SK-N-SH treated with all-trans-retinoic acid at 6 μM for 48 hours (cell line): ENCODE measurements around the gene TUBA4A.

ENCODE experiments used
- ATAC-seq: fragments of 200-7000 bp; cut with Tn5 transposase; 3 replicates; pipeline ENCODE4 v1.9.1; 2020; ENCODE audit warnings: mild to moderate bottlenecking, moderate library complexity
- ARNTL ChIP-seq: fragments of 450-650 bp; formaldehyde crosslinking; IDR thresholded peaks from 2 replicates; pipeline ENCODE4 v1.5.0; 2020; ENCODE audit warnings: low read depth, mild to moderate bottlenecking, moderate library complexity, borderline replicate concordance
- BACH2 ChIP-seq: fragments of 250-450 bp; sonication (Bioruptor Pico); IDR thresholded peaks from 2 replicates; pipeline ENCODE4 v1.9.0; 2021; ENCODE audit warnings: mild to moderate bottlenecking, borderline replicate concordance
- CSDC2 ChIP-seq: fragments of 250-450 bp; sonication (Bioruptor Pico); IDR thresholded peaks from 2 replicates; pipeline ENCODE4 v1.5.0; 2020; ENCODE audit warnings: mild to moderate bottlenecking, moderate library complexity
- ESRRG ChIP-seq: fragments of 250-450 bp; sonication (Bioruptor Pico); IDR thresholded peaks from 2 replicates; pipeline ENCODE4 v1.6.1; 2021; ENCODE audit warnings: mild to moderate bottlenecking
- ISL1 ChIP-seq: fragments of 250-450 bp; sonication (Bioruptor Pico); IDR thresholded peaks from 2 replicates; pipeline ENCODE4 v2.1.2; 2022; ENCODE audit warnings: mild to moderate bottlenecking, moderate library complexity
- OSR1 ChIP-seq: fragments of 250-450 bp; sonication (Bioruptor Pico); IDR thresholded peaks from 2 replicates; pipeline ENCODE4 v1.8.0; 2022; ENCODE audit warnings: moderate library complexity, mild to moderate bottlenecking, inconsistent platforms
- PPARA ChIP-seq: fragments of 250-450 bp; sonication (Bioruptor Pico); IDR thresholded peaks from 2 replicates; pipeline ENCODE4 v1.5.0; 2020; ENCODE audit warnings: mild to moderate bottlenecking, borderline replicate concordance
- RARB ChIP-seq: fragments of 250-450 bp; sonication (Bioruptor Pico); IDR thresholded peaks from 2 replicates; pipeline ENCODE4 v1.8.0; 2021; ENCODE audit warnings: mild to moderate bottlenecking, moderate library complexity
- SNAI2 ChIP-seq: fragments of 250-450 bp; sonication (Bioruptor Pico); IDR thresholded peaks from 2 replicates; pipeline ENCODE4 v1.5.0; 2020; ENCODE audit warnings: mild to moderate bottlenecking, moderate library complexity
- TOX ChIP-seq: fragments of 250-450 bp; sonication (Bioruptor Pico); IDR thresholded peaks from 2 replicates; pipeline ENCODE4 v1.8.0; 2021; ENCODE audit warnings: mild to moderate bottlenecking, moderate library complexity, borderline replicate concordance
- ZC3H10 ChIP-seq: fragments of 250-450 bp; sonication (Bioruptor Pico); IDR thresholded peaks from 2 replicates; pipeline ENCODE4 v1.5.1; 2021; ENCODE audit warnings: mild to moderate bottlenecking, moderate library complexity
- ZFP3 ChIP-seq: fragments of 250-450 bp; sonication (Bioruptor Pico); IDR thresholded peaks from 2 replicates; pipeline ENCODE4 v1.5.0; 2020; ENCODE audit warnings: mild to moderate bottlenecking, moderate library complexity
- ZFP30 ChIP-seq: fragments of 450-650 bp; formaldehyde crosslinking; IDR thresholded peaks from 2 replicates; pipeline ENCODE4 v1.5.0; 2022; ENCODE audit warnings: mild to moderate bottlenecking, moderate library complexity
- ZNF565 ChIP-seq: fragments of 450-650 bp; formaldehyde crosslinking; conservative IDR thresholded peaks from 2 replicates; pipeline ENCODE4 v1.5.0; 2020; ENCODE audit warnings: low read depth, mild to moderate bottlenecking, moderate library complexity
- ZNF8 ChIP-seq: fragments of 450-650 bp; formaldehyde crosslinking; IDR thresholded peaks from 2 replicates; pipeline ENCODE4 v1.5.0; 2020; ENCODE audit warnings: mild to moderate bottlenecking, moderate library complexity
- TF ChIP-seq, protein P1 (sequence below): fragments of 250-450 bp; sonication (Bioruptor Pico); IDR thresholded peaks from 2 replicates; pipeline ENCODE4 v1.5.0; 2020; ENCODE audit warnings: mild to moderate bottlenecking, moderate library complexity
- TF ChIP-seq, protein P2 (sequence below): fragments of 250-450 bp; sonication (Bioruptor Pico); IDR thresholded peaks from 2 replicates; pipeline ENCODE4 v1.5.1; 2020; ENCODE audit warnings: low read depth, mild to moderate bottlenecking, moderate library complexity
- TF ChIP-seq, protein P3 (sequence below): fragments of 250-450 bp; sonication (Bioruptor Pico); IDR thresholded peaks from 2 replicates; pipeline ENCODE4 v1.8.0; 2020; ENCODE audit warnings: mild to moderate bottlenecking, moderate library complexity, borderline replicate concordance
- TF ChIP-seq, protein P4 (sequence below): fragments of 250-450 bp; sonication (Bioruptor Pico); IDR thresholded peaks from 2 replicates; pipeline ENCODE4 v1.5.1; 2021; ENCODE audit warnings: mild to moderate bottlenecking, moderate library complexity
- TF ChIP-seq, protein P5 (sequence below): fragments of 250-450 bp; sonication (Bioruptor Pico); IDR thresholded peaks from 2 replicates; pipeline ENCODE4 v1.8.0; 2021; ENCODE audit warnings: low read depth, mild to moderate bottlenecking, moderate library complexity, borderline replicate concordance

TUBA4A gene

DNA sequence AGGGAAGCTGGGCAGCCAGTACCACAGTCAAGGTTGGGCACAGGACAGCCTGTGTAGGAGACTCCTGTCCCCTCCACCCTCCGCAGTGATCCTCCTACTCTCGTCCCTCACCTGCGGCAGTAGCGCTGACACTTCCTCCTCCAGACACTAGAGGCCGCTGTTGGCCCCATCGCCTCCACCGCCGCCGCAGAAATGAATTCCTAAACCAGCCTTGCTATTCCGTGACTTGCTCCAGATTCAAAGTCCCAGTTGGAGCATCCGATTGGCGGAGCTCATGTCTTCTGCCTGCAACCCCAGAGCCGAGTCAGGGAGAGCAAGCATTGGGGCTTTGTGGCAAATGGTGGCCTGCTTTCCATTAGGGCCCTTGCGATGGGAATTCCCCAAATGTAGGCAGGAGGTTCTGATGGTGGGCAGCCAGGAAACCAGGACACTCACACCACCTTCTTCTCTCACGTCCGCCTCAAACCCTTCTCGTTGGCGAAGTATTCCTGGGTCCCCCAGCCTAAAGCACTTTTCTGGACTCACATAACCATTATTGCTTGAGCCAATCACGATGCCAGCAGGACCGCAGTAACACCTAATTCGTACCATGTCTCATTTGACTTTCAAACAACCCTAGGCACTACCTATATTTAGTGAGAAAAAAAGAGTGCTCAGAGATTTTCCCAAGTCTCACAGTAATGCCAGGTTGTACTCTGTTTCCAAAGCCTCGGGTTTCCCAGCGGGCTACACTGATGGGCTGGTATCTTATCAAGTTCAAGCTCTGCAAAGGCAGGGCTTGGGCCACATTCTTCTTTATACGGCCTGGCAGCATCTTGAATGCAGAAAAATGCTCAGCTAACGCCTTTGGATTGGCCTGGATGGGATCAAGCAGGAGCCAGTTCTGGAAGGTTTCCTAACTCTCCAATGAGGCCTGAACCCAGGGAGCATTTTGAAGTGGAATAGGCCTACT lies 24.3 kb upstream of the TUBA4A start:
- TF ChIP-seq ISL1 (CRISPR knock-in tag) (no peak), ZC3H10 (CRISPR knock-in tag) (no peak), RARB (CRISPR knock-in tag) (no peak), ZNF565 (CRISPR knock-in tag) (no peak), OSR1 (CRISPR knock-in tag) (no peak), ZFP30 (CRISPR knock-in tag) (no peak), BACH2 (no peak), ARNTL (CRISPR knock-in tag) (no peak), PPARA (CRISPR knock-in tag) (no peak), SNAI2 (CRISPR knock-in tag) (no peak), CSDC2 (CRISPR knock-in tag) (no peak), ZFP3 (CRISPR knock-in tag) (no peak), ESRRG (no peak), ZNF8 (no peak)
- TF ChIP-seq, protein P1, sequence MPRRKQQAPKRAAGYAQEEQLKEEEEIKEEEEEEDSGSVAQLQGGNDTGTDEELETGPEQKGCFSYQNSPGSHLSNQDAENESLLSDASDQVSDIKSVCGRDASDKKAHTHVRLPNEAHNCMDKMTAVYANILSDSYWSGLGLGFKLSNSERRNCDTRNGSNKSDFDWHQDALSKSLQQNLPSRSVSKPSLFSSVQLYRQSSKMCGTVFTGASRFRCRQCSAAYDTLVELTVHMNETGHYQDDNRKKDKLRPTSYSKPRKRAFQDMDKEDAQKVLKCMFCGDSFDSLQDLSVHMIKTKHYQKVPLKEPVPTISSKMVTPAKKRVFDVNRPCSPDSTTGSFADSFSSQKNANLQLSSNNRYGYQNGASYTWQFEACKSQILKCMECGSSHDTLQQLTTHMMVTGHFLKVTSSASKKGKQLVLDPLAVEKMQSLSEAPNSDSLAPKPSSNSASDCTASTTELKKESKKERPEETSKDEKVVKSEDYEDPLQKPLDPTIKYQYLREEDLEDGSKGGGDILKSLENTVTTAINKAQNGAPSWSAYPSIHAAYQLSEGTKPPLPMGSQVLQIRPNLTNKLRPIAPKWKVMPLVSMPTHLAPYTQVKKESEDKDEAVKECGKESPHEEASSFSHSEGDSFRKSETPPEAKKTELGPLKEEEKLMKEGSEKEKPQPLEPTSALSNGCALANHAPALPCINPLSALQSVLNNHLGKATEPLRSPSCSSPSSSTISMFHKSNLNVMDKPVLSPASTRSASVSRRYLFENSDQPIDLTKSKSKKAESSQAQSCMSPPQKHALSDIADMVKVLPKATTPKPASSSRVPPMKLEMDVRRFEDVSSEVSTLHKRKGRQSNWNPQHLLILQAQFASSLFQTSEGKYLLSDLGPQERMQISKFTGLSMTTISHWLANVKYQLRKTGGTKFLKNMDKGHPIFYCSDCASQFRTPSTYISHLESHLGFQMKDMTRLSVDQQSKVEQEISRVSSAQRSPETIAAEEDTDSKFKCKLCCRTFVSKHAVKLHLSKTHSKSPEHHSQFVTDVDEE (CRISPR knock-in tag): no peak
- TF ChIP-seq, protein P2, sequence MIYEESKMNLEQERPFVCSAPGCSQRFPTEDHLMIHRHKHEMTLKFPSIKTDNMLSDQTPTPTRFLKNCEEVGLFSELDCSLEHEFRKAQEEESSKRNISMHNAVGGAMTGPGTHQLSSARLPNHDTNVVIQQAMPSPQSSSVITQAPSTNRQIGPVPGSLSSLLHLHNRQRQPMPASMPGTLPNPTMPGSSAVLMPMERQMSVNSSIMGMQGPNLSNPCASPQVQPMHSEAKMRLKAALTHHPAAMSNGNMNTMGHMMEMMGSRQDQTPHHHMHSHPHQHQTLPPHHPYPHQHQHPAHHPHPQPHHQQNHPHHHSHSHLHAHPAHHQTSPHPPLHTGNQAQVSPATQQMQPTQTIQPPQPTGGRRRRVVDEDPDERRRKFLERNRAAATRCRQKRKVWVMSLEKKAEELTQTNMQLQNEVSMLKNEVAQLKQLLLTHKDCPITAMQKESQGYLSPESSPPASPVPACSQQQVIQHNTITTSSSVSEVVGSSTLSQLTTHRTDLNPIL (CRISPR knock-in tag): no peak
- TF ChIP-seq, protein P3, sequence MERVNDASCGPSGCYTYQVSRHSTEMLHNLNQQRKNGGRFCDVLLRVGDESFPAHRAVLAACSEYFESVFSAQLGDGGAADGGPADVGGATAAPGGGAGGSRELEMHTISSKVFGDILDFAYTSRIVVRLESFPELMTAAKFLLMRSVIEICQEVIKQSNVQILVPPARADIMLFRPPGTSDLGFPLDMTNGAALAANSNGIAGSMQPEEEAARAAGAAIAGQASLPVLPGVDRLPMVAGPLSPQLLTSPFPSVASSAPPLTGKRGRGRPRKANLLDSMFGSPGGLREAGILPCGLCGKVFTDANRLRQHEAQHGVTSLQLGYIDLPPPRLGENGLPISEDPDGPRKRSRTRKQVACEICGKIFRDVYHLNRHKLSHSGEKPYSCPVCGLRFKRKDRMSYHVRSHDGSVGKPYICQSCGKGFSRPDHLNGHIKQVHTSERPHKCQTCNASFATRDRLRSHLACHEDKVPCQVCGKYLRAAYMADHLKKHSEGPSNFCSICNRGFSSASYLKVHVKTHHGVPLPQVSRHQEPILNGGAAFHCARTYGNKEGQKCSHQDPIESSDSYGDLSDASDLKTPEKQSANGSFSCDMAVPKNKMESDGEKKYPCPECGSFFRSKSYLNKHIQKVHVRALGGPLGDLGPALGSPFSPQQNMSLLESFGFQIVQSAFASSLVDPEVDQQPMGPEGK (CRISPR knock-in tag): no peak
- TF ChIP-seq, protein P4, sequence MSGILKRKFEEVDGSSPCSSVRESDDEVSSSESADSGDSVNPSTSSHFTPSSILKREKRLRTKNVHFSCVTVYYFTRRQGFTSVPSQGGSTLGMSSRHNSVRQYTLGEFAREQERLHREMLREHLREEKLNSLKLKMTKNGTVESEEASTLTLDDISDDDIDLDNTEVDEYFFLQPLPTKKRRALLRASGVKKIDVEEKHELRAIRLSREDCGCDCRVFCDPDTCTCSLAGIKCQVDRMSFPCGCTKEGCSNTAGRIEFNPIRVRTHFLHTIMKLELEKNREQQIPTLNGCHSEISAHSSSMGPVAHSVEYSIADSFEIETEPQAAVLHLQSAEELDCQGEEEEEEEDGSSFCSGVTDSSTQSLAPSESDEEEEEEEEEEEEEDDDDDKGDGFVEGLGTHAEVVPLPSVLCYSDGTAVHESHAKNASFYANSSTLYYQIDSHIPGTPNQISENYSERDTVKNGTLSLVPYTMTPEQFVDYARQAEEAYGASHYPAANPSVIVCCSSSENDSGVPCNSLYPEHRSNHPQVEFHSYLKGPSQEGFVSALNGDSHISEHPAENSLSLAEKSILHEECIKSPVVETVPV (CRISPR knock-in tag): no peak
- TF ChIP-seq, all 23 proteins: peak for 0
- peak; percentile 44 for ATAC-seq

DNA sequence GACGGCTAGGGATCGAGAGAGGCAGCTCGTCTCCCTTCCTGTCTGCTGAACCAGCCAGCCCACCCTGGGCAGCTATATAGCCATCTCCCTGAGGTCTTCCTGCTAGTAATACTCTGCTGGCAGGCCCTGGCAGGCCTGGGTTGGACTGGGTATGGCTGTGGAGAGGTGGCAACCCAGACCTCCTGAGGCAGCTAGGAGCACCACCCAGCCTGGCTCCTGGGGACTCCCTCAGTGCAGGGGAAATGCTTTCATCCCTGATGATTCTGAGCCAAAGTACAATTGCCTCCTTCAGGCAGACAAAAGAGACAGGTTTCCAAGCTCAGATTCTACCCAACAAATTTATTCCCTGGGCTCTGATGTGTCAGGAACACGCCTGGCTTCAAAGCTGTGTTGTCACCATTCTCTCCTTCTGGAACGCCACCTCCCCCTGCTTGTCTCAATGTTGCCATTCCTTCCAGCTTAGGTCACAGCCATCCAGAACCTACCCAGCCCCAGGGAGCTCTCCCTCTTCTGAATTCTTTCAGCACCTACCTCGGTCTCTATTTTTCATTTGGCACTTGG lies 20.7 kb upstream of the TUBA4A start:
- TF ChIP-seq, protein P3 (CRISPR knock-in tag): no peak
- TF ChIP-seq SNAI2 (CRISPR knock-in tag): no peak
- TF ChIP-seq ZFP3 (CRISPR knock-in tag): no peak
- TF ChIP-seq PPARA (CRISPR knock-in tag): no peak
- TF ChIP-seq TOX (CRISPR knock-in tag): no peak
- peak; percentile 25 for ATAC-seq

DNA sequence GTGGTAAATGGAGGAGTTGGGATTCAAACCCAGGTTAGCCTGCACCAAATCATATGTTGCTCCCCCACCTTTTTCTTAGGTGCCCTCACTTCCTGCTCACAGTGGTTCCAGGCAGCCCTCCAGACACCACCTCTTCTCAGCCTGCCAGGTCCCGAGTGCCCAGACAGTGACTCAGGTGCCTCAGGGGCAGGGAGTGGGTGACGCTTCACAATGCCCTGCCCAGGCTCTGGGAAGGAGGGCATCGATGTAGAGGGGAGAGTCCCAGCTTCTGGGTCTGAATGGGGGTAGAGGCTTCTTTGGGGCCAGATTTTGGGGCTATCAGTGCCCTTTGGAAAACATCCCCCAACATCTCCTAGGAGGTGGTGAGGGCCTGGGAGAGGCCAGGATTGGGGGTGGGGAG lies 20.2 kb upstream of the TUBA4A start:
- no peak for ATAC-seq
- TF ChIP-seq, protein P1 (CRISPR knock-in tag): no peak
- TF ChIP-seq ESRRG: no peak
- no peak for TF ChIP-seq TOX (CRISPR knock-in tag)
- TF ChIP-seq ZFP3 (CRISPR knock-in tag): no peak
- no peak for TF ChIP-seq BACH2
- TF ChIP-seq, protein P5, sequence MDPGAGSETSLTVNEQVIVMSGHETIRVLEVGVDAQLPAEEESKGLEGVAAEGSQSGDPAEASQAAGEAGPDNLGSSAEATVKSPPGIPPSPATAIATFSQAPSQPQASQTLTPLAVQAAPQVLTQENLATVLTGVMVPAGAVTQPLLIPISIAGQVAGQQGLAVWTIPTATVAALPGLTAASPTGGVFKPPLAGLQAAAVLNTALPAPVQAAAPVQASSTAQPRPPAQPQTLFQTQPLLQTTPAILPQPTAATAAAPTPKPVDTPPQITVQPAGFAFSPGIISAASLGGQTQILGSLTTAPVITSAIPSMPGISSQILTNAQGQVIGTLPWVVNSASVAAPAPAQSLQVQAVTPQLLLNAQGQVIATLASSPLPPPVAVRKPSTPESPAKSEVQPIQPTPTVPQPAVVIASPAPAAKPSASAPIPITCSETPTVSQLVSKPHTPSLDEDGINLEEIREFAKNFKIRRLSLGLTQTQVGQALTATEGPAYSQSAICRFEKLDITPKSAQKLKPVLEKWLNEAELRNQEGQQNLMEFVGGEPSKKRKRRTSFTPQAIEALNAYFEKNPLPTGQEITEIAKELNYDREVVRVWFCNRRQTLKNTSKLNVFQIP (CRISPR knock-in tag): no peak
- no peak for TF ChIP-seq ZNF565 (CRISPR knock-in tag)
